LNCAP (cell line): ENCODE results near the gene HOXB4.

Experiments
- CTCF ChIP-seq: fragments of 450-650 bp; IDR thresholded peaks from 2 replicates; pipeline ENCODE4 v1.5.1; 2017; ENCODE audit warnings: mild to moderate bottlenecking

The HOXB4 gene

GRCh38 chr17:48577946-48578615 lies at the start of gene HOXB4:
Gene HOXB4 (minus strand): TSS chr17:48578350. CDS start chr17:48578319, 31 bp downstream.
- no peak for TF ChIP-seq CTCF

- TF ChIP-seq CTCF = no peak
Measured at GRCh38 chr17:48627118-48627597, 49.0 kb upstream of the HOXB4 start.

GRCh38 chr17:48626245-48627117 lies 48.3 kb upstream of the HOXB4 start, which contains the start of gene HOXB9:
Gene HOXB9 (minus strand): TSS chr17:48626358. CDS start chr17:48626269, 89 bp downstream.
- TF ChIP-seq CTCF = no peak

- no peak for TF ChIP-seq CTCF
Measured at GRCh38 chr17:48625495-48626244, 47.5 kb upstream of the HOXB4 start.

- no peak for TF ChIP-seq CTCF
Measured at GRCh38 chr17:48624544-48625494, 46.7 kb upstream of the HOXB4 start.

- TF ChIP-seq CTCF = no peak
Measured at GRCh38 chr17:48624118-48624517, 46.0 kb upstream of the HOXB4 start.
